Esophagus muscularis mucosa (tissue), 4 donors: ENCODE measurements around the gene B9D2. TPM values are rescaled to one million over a fixed set of nuclear protein-coding genes. Genes with fewer than 3 reads are reported as not detected.
A peak's percentile ranks its signal among the peaks of the same experiment; 100 is the strongest.

Source experiments
- DNase-seq: peaks from one replicate; pipeline ENCODE4 v3.0.0-alpha.2; 2017; ENCODE audit errors: extremely low spot score
- H3K27ac ChIP-seq, 4 donors: fragments of 200-600 bp; sonication (generic); replicated peaks in 1 of 4; 1 replicate in 3 of 4; 2 replicates in 1 of 4; pipeline ENCODE4 v1.5.1; 2016 to 2019; ENCODE audit warnings: mild to moderate bottlenecking in 1 of 4
- H3K27me3 ChIP-seq, 4 donors: fragments of 200-600 bp; sonication (generic); one replicate each; pipeline versions ENCODE4 v1.5.1 to v1.6.0; 2016 to 2019
- H3K36me3 ChIP-seq, 4 donors: fragments of 200-600 bp; sonication (generic); one replicate each; pipeline ENCODE4 v1.5.1; 2016 to 2019
- H3K4me1 ChIP-seq, 4 donors: fragments of 200-600 bp; sonication (generic); one replicate each; pipeline ENCODE4 v1.5.1; 2016 to 2019
- H3K4me3 ChIP-seq, 4 donors: fragments of 200-600 bp; sonication (generic); 1 replicate in 2 of 4; 2 replicates in 2 of 4; pipeline ENCODE4 v1.5.1; 2016 to 2019; ENCODE audit warnings: mild to moderate bottlenecking in 4 of 4, moderate library complexity in 1 of 4
- H3K9me3 ChIP-seq, 4 donors: fragments of 200-600 bp; sonication (generic); 1 replicate in 3 of 4; 2 replicates in 1 of 4; pipeline ENCODE4 v1.5.1; 2016 to 2019
- EP300 ChIP-seq: sonication (generic); formaldehyde crosslinking; IDR thresholded peaks from one replicate; pipeline ENCODE4 v1.6.1; 2017; ENCODE audit warnings: antibody characterized with exemption
- POLR2A ChIP-seq: fragments of 450-650 bp; IDR thresholded peaks from one replicate; pipeline ENCODE4 v1.6.1; 2017; ENCODE audit warnings: antibody characterized with exemption, moderate library complexity, mild to moderate bottlenecking, low read depth
- POLR2AphosphoS5 ChIP-seq, 2 donors: sonication (generic); formaldehyde crosslinking; IDR thresholded peaks; one replicate each; pipeline ENCODE4 v1.6.1; 2017; ENCODE audit warnings: antibody characterized with exemption in 2 of 2
- WGBS: methylation state at CpG from one replicate; pipeline ENCODE4 v1.1.5; 2018; 5-methylcytosine and 5-hydroxymethylcytosine counted together
- intact Hi-C: fragments of 100-400 bp; cut with DNase I; formaldehyde crosslinking; loops from one replicate; pipeline ENCODE4 v1.15.1; 2023
- total RNA-seq, 4 donors: library from RNA; depleted of rRNA; stranded (reverse); fragments of >200 nt; gene quantifications; one replicate each; pipeline versions ENCODE4 v1.1.0 to v1.2.1, GENCODE V29; 2016
- TF ChIP-seq, protein P1 (sequence below), 3 experiments: fragments of 200-600 bp in 2 of 3; fragments of 450-650 bp in 1 of 3; sonication (generic) in 2 of 3; IDR thresholded peaks; one replicate each; pipeline ENCODE4 v1.5.1; 2017 to 2019; ENCODE audit warnings: antibody characterized with exemption in 3 of 3, mild to moderate bottlenecking in 2 of 3, moderate library complexity in 1 of 3

Gene B9D2
- total RNA-seq, 4 donors from 2014 or later, result 4.9 to 9.3 (median 6.9) TPM

DNA sequence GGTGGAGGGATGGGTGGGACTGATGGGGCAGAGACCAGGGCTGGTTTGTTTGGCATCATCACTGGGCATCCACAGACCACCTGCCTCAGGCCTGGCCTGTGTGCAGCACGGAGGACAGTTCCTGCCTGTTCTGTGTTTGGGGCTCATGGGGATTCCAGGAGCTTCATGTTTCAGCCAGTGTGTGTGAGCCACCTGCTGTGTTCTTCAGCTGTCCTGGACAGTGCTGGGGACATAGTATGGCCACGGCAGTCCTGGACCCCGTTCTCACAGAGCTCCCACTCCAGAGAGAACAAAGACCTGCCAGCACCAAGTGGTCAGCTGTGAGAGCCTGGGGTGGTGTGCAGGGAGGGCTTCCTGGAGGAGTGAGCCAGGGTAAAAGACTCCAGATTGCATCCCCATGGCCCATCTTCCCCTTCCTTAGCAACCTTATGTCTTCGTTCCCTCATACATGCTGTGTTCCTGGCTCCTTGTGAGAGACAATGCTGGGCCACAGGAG lies 55.9 kb downstream of the B9D2 start:
- Histone ChIP-seq H3K27me3 (no peaks in the 10 kb centered on the region), H3K36me3 (peaks cover 41 to 60% (median 56%) of the 10 kb centered on the region in 4 donors), H3K4me1 (peaks cover 31 to 50% (median 43%) of the 10 kb centered on the region in 4 donors), H3K4me3 (peak overlapping the region in 1 of 4 donors; percentile 82), H3K9me3 (no peaks in the 10 kb centered on the region), H3K27ac (peak overlapping the region; percentile 88 to 98 (median 95))
- intact Hi-C loops, result loop anchor here (1.0 to 2.0 kb wide), 2 partner anchors 43 to 104 kb away; partner anchors contain the start of gene HNRNPUL1
- DNase-seq, result no peak
- 29% methylated on average over 3 of the region's 4 CpGs for WGBS
- TF ChIP-seq POLR2A (no peak), EP300 (no peak)

DNA sequence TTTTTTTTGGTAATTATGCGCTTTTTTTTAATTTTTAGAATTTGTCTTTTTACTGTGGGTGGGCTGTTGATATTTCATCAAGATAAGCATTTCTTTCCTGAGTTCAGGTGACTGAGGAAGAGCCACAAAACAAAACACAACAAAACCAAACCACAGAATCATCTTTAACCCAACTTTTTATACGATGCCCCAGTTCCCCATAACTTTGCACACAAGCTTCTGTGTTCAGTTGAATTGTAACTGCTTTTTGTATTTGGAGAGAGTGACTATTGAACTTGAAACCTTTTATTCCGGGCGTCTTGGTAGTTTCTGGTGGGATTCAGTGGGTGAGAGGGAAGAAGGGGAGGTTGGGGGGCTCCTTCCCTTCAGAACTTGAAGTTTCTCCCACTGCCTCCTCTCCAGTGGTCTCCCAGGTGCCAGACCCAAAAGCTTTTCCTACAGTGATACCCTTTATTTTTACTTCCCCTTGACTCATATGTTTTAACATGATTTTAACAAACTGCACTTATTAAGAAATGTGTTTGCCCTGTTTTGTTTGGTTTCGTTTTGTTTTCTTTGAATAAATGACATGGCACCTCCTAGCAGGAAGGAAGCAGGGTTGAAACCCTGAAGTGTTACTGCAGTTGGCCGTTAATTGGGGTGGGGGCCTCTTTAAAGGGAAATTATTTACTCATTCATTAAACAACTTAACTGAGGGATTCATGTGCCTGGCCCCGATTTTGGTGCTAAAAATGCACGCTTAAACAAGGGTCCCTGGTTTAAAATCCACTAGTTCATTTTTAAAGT lies 56.7 kb downstream of the B9D2 start:
- Histone ChIP-seq H3K27ac (peak overlapping the region; percentile 88 to 98 (median 95)), H3K4me3 (no peak overlapping the region), H3K36me3 (peaks cover 46 to 60% (median 57%) of the 10 kb centered on the region in 4 donors), H3K27me3 (no peaks in the 10 kb centered on the region), H3K4me1 (peaks cover 32 to 42% (median 41%) of the 10 kb centered on the region in 4 donors), H3K9me3 (no peaks in the 10 kb centered on the region)
- DNase-seq, result no peak
- intact Hi-C loops, result no loop called here
- WGBS, result 52% methylated on average over 8 of the region's 8 CpGs
- no peak for TF ChIP-seq EP300
- TF ChIP-seq, protein P1, sequence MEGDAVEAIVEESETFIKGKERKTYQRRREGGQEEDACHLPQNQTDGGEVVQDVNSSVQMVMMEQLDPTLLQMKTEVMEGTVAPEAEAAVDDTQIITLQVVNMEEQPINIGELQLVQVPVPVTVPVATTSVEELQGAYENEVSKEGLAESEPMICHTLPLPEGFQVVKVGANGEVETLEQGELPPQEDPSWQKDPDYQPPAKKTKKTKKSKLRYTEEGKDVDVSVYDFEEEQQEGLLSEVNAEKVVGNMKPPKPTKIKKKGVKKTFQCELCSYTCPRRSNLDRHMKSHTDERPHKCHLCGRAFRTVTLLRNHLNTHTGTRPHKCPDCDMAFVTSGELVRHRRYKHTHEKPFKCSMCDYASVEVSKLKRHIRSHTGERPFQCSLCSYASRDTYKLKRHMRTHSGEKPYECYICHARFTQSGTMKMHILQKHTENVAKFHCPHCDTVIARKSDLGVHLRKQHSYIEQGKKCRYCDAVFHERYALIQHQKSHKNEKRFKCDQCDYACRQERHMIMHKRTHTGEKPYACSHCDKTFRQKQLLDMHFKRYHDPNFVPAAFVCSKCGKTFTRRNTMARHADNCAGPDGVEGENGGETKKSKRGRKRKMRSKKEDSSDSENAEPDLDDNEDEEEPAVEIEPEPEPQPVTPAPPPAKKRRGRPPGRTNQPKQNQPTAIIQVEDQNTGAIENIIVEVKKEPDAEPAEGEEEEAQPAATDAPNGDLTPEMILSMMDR (IDR thresholded peaks at IDR 0.05), result no peak
- TF ChIP-seq POLR2AphosphoS5 (IDR thresholded peaks at IDR 0.05), result no peak
- TF ChIP-seq POLR2A, result no peak

DNA sequence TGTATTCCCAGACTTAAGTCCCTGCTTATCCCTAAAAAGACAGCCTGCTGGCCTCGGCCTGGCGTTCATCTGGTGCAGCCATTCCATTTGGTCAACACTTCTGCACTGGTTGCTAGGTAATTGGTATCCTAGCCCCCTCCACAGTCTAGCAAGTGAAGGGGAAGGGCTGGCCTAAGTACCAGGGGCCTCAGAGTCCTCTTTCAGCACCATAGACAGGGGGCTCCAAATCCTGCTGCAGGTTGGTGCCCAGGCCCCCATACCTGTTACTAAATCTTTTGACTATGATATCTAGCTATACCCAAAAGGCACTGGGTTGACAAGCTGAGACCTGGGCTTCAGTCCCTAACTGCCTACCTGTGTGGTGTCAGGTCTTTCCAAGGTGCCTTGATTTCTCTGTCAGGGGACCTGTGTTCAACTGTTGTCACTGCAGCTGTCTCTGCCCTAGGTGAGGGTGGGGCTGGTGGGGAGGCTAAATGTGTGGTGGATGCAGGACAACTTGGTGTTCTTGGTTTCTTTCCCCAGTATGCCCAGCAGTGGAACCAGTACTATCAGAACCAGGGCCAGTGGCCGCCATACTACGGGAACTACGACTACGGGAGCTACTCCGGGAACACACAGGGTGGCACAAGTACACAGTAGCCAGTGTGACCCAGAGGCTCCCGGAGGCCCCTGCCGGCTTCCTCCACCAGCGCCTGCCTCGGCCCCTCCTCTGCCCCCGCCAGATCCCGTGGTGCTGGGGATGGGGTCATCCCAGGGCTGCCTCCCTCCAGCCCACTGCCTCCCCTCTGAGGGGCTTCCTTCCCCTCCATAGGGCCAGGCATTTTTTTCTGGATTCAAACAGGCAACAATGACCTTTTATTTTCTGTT lies 57.8 kb downstream of the B9D2 start:
- Histone ChIP-seq H3K9me3 (no peaks in the 10 kb centered on the region), H3K36me3 (peaks cover 49 to 69% (median 67%) of the 10 kb centered on the region in 4 donors), H3K4me1 (peaks cover 28 to 40% (median 35%) of the 10 kb centered on the region in 4 donors), H3K4me3 (no peak overlapping the region), H3K27me3 (no peaks in the 10 kb centered on the region), H3K27ac (peak overlapping the region; percentile 5 to 88 (median 31))
- no peak for TF ChIP-seq EP300
- no peak for TF ChIP-seq POLR2AphosphoS5 (IDR thresholded peaks at IDR 0.05)
- no peak for TF ChIP-seq POLR2A
- TF ChIP-seq, protein P1 (IDR thresholded peaks at IDR 0.05), result no peak
- intact Hi-C loops, result no loop called here
- DNase-seq, result no peak
- WGBS, result 74% methylated on average over 8 of the region's 13 CpGs

DNA sequence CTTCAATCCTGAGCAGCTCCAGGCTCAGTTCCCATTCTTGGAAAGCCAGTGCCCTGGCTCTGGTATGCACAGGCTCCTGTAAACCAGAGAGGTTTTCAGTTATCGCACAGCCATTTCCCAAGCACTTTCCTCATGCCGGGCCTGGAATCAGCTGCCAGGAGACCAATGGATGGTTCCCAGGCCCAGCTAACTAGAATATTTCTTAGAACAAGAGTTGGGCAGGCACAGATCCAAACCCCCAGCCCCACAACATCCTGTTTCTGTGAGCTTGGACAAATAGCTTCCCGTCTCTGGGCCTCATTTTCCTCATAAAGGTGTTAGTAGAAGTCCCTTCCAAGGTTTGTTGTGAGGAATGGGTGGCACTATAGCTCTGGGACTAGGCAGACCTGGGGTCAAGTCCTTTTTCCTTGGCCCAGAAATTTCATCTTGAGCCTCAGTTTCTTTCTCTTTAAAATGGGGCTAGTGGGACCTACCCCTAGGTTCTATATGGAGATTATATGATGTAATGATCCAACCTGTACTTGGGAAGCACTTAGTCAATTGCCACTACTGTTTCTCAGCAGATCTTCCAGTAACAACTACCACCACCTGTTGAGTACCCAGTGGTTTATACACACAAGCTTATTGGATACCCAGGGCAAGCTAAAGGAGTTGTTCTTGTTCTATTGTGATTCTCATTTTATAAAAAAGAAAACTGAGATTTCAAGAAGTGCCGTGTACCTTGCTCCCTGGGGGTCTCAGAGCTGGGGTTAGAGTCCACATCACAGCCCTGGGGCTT lies 59.1 kb downstream of the B9D2 start:
- Histone ChIP-seq H3K27me3 (no peaks in the 10 kb centered on the region), H3K9me3 (no peaks in the 10 kb centered on the region), H3K27ac (peak overlapping the region in 2 of 4 donors; percentile 32), H3K4me3 (no peak overlapping the region), H3K36me3 (peaks cover 49 to 81% (median 74%) of the 10 kb centered on the region in 4 donors), H3K4me1 (peaks cover 32 to 45% (median 40%) of the 10 kb centered on the region in 4 donors)
- TF ChIP-seq EP300 (no peak), POLR2A (no peak), POLR2AphosphoS5 (IDR thresholded peaks at IDR 0.05) (no peak)
- TF ChIP-seq, protein P1 (IDR thresholded peaks at IDR 0.05), result no peak
- WGBS, result 67% methylated on average over 4 of the region's 4 CpGs
- no peak for DNase-seq
- intact Hi-C loops, result no loop called here

Other genes starting within 250 kb of the B9D2 start
- not detected for gene CYP2F1, start 249.7 kb downstream of the B9D2 start, total RNA-seq
- gene CYP2S1, start 170.9 kb downstream of the B9D2 start, total RNA-seq, result 1 to 10 TPM; 1.7 to 3.0 (median 2.3) TPM
- 100 to 1,000 TPM; 112 to 243 (median 172) TPM for gene AXL, start 144.9 kb downstream of the B9D2 start, total RNA-seq
- gene HNRNPUL1, start 99.8 kb downstream of the B9D2 start, total RNA-seq, result 100 to 1,000 TPM; 148 to 207 (median 179) TPM
- 10 to 100 TPM; 11.6 to 21.2 (median 14.8) TPM for gene CCDC97, start 54.0 kb downstream of the B9D2 start, total RNA-seq
- gene TGFB1, start 10.2 kb downstream of the B9D2 start, total RNA-seq, result 10 to 100 TPM; 29.8 to 52.4 (median 31.8) TPM
- gene TMEM91, start 12.4 kb upstream of the B9D2 start, total RNA-seq, result 10 to 100 TPM in 3 of 4 donors, 1 to 10 TPM in 1; 9.7 to 17.2 (median 14.1) TPM
- gene EXOSC5, start 33.2 kb upstream of the B9D2 start, total RNA-seq, result 10 to 100 TPM; 11.2 to 15.2 (median 13.2) TPM
- gene BCKDHA, start 33.7 kb upstream of the B9D2 start, total RNA-seq, result 10 to 100 TPM; 40.7 to 75.2 (median 54.0) TPM
- gene B3GNT8, start 63.2 kb upstream of the B9D2 start, total RNA-seq, result 10 to 100 TPM in 1 of 4 donors, 1 to 10 TPM in 3; 1.2 to 12.0 (median 5.0) TPM
- 10 to 100 TPM; 41.9 to 70.6 (median 61.2) TPM for gene DMAC2, start 75.8 kb upstream of the B9D2 start, total RNA-seq
- not detected for gene ERICH4, start 79.0 kb upstream of the B9D2 start, total RNA-seq
- gene CEACAM21, start 212.0 kb upstream of the B9D2 start, total RNA-seq, result 1 to 10 TPM in 1 of 4 donors, under 1 TPM in 1, not detected in 2; 0.83 to 1.8 TPM